ENCODE results near the gene JCHAIN.
"Not testable (repeated sequence)": the region's sequence is repeated elsewhere in the genome, so short reads cannot be mapped to it uniquely, and the experiment has no call there.

Gene JCHAIN

DNA sequence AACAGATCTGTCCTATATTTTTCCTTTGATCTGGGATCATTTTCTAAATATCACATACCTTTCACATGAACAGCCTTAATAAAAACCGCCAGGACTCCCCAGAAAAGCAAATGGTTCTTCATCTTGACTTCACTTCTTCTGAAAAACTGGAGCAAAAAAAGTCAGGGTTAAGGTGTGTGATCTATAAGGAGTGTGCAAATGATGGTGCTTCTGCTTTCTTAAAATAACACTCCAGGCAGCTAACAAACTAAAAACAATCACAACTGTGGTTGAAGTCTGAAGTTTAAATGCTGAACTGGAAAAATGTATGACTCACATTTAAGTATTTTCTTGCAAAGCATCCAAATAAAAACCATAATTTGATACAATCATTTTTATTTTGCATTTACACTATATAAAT lies at the start of gene JCHAIN:
Gene JCHAIN (minus strand): TSS at position 140 of the 400 bp plus-strand sequence. CDS start 18 bp downstream, at position 122.
- DNase-seq, result no peak

DNA sequence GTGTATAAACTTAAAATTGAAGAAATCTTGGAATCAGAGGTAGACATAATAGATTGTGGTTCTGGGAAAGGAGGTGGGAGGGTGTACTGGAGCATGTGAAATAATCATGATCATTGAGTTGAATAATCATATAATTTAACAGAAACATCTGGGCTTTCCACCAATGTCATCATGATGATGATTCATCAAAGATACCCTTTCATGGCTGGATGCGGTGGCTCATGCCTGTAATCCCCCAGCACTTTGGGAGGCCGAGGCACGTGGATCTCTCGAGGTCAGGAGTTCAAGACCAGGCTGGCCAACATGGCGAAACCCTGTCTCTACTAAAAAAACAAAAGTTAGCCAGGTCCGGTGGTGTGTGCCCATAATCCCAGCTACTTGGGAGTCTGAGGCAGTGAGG lies 48.8 kb upstream of the JCHAIN start:
- peak; percentile 91 to 97 for DNase-seq

DNA sequence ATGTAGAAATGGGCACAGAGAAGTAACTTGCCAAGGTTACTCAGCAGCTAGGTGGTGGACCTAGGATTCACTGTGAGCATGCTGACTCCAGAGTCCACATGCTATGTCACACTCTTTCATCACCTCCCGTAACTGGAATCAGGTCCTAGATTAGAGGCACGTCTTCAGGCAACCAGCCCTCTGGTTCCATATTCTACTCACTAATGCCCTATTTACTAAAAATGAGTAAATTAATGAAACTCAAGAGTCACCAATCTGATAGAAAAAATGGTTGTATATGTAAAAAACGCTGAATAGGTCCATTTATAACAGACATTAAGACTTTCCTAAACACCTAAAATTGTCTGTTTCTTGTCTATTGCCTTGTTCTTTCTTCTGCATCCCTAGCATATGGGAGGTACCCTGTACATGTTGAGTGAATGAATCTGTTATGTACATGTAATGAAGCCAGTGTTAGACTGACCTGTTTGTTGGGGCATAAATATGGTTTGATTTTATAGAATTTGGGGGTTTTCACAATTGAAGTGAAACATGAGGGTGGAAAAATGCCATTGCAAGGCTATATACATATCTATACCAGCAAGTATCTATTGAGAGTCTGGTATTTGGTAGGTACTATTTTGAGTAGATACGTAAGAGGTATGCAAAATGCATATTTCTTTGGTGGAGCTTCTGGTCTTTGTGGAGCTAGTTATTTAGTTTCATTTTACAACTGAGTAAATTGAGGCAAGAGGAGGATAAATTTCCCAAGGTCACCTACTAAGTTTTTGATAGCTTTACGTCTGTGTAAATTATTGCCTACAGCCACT lies 48.0 kb upstream of the JCHAIN start:
- no peak for DNase-seq

DNA sequence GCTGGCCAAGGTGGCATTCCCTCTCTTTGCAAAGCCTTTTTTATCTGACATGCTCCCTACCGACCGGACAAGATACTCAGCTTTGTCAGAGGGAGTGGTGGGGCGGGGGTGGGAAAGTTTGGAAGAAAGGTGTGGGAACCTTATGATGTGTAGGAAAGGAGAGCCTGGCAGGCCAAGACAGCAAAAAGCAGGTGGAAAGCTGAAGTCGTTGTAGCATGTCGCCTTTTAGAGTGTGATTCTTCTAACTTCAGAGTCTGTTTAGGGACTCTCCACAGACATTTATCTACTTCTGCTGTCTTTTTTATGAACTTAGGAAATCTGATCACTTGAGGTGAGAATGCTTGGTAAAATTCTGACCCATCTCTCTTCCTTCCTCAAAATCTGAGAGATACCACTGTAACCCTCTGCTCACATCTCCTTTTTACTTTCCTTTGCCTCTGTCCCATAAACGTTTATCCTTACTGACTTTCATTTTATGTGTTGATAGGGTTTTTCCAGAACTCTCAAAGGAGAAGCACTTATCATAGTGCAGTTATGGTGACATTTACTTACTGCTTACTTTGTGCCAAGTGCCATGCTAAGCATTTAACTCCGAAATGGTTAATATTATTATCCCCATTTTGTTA lies 47.3 kb upstream of the JCHAIN start:
- DNase-seq, result peak; percentile 80 to 94

DNA sequence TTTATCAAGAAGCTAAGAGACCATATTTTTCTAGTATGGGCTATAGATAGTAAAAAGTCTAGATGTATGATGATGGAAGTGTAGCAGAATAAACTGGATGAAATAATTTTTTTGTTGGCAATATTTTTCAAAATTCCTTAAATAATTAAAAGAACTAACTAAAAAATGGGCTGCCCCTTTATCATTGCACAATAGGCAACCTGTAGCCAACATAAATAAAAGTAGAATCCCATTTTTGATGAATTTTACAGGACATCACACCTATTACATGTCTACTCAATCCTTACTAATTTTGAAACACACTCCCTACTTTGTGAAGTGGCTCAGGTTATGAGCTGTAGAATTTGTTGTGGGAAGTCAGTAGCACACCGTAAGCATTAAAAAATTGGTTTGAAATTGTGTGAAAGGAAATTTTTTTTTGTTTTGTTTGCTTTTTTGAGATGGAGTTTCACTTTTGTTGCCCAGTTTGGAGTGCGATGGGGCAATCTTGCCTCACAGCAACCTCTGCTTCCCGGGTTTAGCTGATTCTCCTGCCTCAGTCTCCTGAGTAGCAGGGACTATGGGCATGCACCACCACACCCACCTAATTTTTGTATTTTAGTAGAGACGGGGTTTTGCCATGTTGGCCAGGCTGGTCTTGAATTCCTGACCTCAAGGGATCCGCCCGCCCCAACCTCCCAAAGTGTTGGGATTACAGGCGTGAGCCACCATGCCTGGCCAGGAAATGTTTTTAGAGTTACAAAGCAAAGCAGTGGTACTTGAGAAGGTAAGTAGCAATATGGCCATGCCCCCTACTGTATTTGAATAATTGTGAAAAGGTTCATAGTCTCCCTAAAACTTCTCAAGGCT lies 46.5 kb upstream of the JCHAIN start:
- peak in 1 of 2 donors; percentile 26 for DNase-seq

DNA sequence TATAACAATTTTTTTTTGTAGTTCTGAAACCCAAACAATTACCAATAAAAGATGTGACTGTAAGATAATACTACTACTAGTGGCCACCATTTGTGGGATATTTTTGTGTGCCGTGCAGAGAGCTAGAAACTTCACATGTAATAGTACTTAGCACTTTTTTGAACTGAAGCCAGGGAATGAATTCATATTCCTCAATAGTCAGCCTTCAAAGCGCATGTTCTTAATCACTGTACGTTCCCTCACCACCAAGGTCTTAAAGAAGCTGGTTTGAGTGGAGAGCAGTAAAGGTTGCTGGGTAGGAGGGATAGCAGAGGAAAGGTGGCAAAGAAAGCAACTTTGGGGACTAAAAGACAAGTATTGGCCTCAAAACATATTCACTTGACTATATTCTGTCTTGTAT lies 45.8 kb upstream of the JCHAIN start:
- no peak for DNase-seq

DNA sequence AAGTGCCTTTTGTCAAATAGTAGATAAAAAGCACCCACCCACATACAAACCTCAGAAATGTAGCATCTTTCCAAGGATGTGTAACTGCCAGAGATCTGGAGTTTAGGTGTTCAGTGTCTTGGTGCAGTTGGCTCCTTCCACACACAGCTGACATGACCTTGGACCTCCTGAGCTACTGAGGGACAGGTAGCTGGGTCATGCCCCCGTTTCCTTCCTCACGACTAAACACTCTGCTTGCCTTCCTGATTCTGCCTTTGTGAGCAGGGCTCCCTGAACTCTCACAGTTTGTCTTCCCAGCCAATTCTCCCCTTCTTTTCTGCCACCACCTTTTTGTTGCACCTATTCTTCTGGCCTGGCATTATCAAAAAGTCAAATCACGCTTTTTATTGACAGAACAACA lies 45.3 kb upstream of the JCHAIN start:
- no peak for DNase-seq

DNA sequence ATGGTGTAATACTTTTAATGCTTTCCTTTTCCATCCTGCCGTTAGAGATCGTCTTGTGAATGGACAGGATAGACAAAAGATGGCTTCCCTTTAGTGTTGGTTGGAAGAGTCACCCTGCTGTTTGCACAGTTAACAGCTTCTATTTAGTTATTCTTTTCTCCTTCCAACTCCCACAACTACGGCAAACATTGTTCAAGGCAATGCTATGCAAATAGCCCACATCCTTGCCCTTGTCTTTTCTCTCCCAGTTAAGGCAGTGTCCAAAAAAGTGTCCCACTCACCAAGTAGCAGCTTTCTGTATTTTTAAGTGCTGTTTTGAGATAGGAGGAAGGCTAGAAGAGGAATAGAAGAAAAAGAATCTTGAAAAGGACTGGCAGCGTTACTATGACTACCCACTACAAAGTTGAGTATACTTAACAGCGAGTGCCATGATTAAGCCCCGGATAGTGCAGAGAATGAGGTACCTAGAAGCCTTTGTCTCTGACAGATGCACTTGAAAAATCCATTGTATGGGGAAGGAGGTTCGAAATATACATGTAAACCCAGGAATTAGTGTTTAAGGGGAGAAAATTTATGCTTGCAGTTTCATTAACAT lies 43.4 kb upstream of the JCHAIN start:
- DNase-seq, result no peak

DNA sequence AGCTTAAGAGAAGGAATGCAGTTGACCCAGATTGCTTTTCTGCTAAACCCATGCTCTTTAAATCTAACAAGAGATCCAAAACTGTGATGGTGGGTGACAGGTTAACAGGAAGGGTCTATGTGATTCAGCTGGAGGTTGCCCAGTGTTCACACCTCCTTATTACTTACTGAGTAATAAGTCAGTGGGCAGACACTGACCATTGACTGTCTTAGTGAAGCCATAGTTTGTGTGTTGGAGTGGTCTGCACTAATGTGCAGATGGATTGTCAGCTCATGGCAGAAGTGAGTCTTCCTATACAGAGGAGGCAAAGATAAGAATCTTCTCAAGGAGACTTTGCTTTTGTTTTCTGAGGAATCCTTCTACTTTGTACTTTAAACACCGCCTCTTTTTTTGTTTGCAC lies 40.2 kb upstream of the JCHAIN start:
- DNase-seq, result peak in 1 of 2 donors; percentile 29

DNA sequence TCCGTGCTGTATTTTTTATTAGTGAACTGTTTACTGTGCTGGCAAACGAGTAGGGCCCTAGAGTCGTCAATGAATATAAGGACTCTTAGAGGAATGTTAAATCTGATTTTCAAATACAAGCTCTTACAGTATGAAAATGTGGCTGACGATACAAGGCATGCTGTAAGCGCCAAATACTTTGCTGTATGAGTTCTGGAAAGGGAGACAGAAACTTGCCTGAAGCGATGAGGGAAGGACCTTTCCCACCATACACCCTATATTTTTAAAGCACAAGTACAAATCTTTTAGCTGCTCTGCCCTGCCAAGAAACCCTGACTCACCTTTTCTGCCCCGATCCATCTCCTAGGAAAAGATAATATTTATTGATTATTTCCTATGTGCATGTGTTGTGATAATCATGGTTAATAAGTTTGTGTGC lies 39.7 kb upstream of the JCHAIN start:
- DNase-seq, result peak in 1 of 2 donors; percentile 2

DNA sequence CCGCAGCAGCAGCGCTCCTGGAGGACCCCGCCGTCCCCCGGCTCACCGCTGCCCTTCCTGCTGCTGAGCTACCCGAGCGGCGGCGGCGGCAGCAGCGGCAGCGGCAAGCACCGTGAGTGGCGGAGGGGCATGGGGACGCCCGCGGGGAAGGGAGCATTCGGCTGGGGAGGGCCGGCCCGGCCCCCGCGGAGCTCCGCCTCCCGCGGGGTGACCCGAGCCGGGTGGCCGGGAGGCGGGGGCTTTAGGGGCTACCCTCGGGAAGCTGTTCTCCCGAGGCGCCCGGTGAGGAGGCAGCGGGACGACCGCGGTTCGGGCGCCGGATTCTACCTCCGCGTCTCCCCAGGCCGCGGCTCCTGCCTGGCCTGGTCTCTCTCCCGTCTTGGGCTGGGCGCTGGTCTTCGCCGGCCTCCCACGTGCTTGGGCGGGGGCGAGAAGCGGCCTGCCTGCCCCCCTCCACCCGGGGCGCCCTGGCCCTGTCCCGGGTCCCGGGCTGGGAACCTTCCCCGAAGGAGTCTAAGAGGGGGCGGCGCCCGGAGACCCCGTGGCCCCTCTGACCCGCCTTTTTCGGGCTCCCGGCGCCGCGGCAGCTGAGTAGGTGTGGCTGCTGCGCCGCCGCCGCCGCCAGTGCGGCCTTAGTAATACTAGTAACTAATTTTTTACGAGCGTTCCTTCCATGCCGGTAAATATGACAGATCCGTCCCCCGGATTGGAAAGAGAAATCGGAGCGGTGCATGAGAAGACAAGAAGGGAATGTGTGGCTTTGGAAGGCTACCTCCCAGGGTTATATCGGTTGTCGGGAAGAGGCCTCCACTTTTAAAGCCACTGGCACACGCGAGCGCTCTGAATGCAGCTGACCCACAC lies 39.1 kb upstream of the JCHAIN start:
- peak; percentile 81 to 88 for DNase-seq

DNA sequence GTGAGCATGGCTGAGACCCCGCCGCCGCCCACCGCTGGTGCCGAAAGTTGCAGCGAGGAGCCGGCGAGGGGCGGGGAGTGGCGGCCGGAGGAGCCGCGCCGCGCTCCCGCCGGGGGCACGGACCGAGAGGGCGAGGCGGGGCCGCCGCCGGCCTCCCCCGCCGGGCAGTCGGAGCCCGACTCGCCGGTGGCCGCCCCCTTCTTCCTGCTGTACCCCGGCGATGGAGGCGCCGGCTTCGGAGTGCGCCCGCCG lies 38.5 kb upstream of the JCHAIN start:
- no peak for DNase-seq

DNA sequence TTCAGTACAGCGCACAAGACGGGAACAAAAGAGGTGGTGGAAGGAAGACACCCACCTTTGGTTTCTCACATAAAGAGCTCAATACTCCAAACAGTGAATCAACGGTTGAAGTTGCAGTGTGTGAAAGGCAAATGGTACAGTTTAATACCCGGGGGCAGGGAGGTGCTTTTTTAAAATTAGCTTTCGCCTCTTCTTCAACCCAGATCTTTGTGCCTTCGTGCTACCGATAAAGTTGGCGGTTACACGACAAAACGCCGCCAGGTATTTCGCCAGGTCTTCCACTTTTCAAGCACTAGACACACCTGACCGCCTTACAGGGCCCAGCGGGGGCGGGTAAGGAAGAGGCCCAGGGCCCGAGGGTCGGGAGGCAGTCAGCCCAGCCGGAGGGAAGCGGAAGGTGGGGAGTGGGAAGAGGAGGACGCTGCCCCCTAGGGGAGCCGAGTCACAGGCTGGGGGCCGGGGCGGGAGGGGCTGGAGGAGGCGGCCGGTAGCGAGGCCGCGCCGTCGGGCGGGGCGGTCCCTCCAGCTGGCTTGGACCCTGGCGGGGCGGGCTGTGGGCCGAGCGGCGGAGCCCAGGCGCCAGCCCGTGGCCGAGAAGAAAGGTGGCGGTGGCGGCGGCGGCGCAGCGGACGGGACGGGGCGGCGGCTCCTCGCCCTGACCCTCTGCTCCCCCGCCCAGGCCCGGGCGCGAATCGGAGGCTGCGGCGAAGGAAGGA lies 38.1 kb upstream of the JCHAIN start:
- peak; percentile 61 to 75 for DNase-seq

DNA sequence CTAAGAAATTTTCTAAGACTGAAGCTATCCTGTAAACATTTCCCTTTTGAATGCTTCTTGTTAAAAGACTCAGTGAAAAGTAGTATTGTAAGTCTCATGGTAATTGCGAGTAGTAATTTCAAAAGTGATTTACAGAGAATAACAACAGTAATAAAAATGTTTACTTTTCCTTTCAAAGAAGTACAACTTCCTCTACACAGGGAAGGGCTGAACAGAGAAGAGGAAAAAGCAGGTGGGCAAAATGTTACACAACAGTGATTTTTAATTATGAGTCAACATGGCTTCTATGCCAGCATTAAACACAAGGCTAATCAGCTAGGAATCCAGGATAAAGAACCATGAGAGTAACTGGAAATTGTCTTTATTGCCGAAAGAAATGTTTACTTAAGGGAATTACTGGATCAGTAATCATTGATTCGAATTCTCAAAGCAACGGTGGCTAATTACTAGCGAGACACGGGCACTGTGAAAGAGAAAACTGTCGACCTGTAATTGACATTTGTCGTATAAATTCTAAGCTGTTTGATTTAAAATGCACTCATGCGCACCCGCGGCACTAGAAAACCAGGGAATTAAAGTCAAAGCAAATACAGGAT lies 37.4 kb upstream of the JCHAIN start:
- DNase-seq, result peak in 1 of 2 donors; percentile 28

DNA sequence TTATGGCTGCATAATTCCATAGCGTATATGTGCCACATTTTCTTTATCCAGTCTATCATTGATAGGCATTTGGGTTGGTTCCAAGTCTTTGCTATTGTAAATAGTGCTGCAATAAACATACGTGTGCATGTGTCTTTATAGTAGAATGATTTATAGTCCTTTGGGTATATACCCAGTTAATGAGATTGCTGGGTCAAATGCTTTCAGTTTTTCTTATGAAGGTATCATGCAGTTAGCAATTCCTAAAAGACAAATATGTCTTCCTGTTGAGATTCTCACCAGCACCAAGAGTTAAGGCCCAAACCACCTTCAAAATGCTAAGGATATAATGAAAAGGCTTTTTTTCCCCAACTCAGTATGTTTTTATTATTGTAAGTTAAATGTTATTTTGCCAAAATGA lies 36.3 kb upstream of the JCHAIN start:
- not testable (repeated sequence) for DNase-seq

DNA sequence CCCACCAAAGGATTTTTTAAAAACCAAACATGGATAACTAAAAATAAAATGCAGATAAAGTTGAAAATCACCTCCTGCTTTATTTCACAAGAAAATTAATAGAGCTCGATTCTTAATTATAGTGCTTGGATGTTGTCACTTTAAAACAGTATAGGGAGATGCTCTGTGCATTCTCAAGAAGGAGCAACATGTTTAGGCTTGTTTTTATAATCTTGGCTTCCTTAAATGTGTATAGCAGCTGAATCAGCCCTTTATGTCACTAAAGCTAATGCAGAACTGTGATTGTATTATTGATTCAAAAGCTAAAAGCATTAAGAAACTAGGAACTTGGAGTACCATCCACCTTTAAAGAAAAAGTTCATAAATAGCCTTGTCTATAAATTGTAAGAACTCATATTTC lies 35.0 kb upstream of the JCHAIN start:
- DNase-seq, result no peak

DNA sequence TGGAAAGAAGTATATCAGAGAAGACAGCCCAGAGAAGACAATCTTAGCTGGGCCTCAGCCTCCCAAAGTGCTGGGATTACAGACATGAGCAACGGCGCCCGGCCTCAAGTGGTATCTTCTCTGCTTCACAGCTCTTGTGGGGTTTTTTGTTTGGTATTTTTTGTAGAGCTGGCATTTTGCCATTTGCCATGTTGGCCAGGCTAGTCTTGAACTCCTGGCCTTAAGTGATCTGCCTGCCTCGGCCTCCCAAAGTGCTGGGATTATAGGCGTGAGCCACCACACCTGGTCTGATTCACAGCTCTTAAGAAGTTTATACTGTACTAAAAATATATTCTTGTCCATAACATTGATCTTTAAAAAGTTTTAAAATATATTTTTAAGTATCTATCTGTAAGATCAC lies 34.4 kb upstream of the JCHAIN start:
- no peak for DNase-seq

DNA sequence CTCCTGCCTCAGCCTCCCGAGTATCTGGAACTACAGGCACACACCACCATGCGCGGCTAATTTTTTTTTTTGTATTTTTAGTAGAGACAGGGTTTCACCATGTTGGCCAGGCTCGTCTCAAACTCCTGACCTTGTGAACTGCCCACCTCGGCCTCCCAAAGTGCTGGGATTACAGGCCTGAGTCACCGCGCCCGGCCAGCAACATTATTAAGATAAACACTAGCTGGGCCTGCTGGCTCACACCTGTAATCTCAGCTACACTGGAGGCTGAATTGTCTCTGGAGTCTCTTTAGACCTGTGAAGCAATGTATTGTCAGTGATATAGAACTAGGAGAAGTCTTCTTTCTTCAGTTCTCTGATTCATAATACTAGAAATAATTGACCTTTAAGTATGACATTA lies 32.1 kb upstream of the JCHAIN start:
- not testable (repeated sequence) for DNase-seq

DNA sequence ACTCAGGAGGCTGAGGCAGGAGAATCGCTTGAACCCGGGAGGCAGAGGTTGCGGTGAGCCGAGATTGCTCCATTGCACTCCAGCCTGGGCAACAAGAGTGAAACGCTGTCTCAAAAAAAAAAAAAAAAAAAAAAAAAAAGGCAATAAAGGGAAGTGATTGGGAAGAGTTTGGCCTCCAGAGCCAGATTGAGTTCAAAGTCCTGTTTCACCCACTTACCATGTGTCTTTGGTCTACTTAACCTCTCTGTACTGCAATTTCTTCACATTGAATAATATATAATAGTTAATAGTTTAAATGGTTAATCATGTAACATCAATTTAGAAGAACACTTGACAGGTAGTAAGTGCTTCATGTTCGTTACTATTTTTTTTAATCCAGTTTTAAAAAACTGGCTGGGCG lies 28.3 kb upstream of the JCHAIN start:
- not testable (repeated sequence) for DNase-seq

DNA sequence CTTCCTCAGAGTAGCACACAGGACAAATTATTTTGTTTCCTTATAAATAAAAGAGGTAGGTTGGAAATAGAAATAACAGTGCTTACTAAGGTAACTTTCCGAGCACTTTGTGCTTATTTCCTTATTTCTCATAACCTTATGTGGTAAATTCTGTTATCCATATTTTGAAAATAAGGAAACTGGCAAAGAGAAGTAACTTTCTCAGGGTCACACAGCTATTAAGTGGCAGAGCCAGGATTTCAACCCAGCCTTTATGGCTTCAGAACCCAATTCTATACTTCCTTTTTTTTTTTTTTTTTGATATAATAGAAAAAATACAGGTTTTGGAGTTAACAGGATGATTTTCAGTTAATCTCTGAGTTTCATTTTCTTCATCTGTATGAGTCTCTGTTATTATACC lies 25.4 kb upstream of the JCHAIN start:
- peak; percentile 67 to 78 for DNase-seq

DNA sequence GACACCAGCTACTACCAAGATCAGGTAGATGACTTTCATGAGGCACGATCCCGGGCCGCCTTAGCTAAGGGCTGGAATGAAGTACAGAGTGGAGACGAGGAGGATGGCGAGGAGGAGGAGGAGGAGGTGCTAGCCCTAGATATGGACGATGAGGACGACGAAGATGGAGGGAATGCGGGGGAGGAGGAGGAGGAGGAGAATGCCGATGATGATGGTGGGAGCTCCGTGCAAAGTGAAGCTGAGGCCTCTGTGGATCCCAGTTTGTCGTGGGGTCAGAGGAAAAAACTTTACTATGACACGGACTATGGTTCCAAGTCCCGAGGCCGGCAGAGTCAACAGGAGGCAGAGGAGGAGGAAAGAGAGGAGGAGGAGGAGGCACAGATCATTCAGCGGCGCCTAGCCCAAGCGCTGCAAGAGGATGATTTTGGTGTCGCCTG lies 22.5 kb upstream of the JCHAIN start:
- no peak for DNase-seq

Measured in inflammatory macrophage treated with lipopolysaccharide for 1 hour (primary cell).